ENCODE results near the gene EXOC6.

DNA sequence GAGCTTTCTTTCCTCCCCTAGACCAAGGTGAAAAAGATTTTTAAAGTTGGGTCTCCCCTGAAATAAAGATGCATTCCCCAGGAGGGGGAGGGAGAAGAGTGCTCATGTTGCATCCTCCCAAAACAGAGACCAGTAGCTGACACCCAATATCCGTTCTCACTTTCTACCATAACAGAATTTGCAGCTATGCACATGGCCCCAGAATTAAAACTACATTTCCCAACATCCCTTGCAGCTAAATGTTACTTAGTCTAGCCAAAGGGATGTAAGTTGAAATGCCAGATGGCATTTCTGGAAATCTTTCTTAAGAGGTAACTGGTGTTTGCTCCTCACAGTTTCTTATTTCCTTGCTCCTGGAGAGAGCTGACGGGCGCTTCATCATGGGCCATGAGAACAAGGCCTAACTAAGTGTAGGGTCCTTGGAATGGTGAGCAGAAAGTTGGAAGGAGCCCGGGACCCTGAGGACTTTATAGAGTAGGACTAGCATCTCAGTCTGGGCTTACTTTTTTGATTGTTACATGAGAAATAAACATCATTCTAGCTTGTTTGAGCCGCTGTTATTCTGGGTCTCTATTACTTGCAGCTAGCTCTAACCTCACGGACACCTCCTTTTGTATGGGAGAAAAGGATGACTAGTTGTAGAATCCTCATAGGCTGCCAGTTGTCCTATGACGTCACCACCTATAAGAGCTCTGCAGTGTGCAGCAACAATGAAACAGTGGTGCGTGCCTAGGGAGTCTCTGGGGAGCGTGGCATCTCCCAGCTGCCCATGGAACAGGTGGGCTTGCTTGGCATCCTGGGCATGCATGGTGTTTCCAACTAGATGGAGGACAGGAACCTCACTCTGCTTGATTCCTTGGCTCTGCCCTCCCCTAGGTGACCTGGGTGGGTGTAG, 46.1 kb upstream of the EXOC6 start:
- TF ChIP-seq, protein P1, sequence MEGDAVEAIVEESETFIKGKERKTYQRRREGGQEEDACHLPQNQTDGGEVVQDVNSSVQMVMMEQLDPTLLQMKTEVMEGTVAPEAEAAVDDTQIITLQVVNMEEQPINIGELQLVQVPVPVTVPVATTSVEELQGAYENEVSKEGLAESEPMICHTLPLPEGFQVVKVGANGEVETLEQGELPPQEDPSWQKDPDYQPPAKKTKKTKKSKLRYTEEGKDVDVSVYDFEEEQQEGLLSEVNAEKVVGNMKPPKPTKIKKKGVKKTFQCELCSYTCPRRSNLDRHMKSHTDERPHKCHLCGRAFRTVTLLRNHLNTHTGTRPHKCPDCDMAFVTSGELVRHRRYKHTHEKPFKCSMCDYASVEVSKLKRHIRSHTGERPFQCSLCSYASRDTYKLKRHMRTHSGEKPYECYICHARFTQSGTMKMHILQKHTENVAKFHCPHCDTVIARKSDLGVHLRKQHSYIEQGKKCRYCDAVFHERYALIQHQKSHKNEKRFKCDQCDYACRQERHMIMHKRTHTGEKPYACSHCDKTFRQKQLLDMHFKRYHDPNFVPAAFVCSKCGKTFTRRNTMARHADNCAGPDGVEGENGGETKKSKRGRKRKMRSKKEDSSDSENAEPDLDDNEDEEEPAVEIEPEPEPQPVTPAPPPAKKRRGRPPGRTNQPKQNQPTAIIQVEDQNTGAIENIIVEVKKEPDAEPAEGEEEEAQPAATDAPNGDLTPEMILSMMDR (IDR thresholded peaks at IDR 0.05) = no peak
- no peak for TF ChIP-seq POLR2A (IDR thresholded peaks at IDR 0.05)

Measured in breast epithelium (tissue), 3 donors.